Smooth muscle cell (in vitro differentiated cells): ENCODE data around the gene RGS12. TPM values are rescaled to one million over a fixed set of nuclear protein-coding genes. Genes with fewer than 3 reads are reported as not detected.

Source experiments
- DNase-seq: peaks from one replicate; lab custom pipeline; 2025; ENCODE audit not compliant: unreplicated experiment; lab: John Stamatoyannopoulos, UW
- H2AFZ ChIP-seq: fragments of 200-600 bp; sonication (generic); 2 replicates; pipeline ENCODE4 v1.6.0; 2016; ENCODE audit warnings: antibody characterized with exemption, low read depth, mild to moderate bottlenecking
- H3F3A ChIP-seq: fragments of 200-600 bp; sonication (generic); 2 replicates; pipeline ENCODE4 v1.6.0; 2017; ENCODE audit warnings: antibody characterized with exemption, low read depth
- H3K27ac ChIP-seq: fragments of 200-600 bp; sonication (generic); 2 replicates; pipeline ENCODE4 v1.5.1; 2016; ENCODE audit warnings: low read depth, mild to moderate bottlenecking
- H3K27me3 ChIP-seq: fragments of 200-600 bp; sonication (generic); 2 replicates; pipeline ENCODE4 v1.6.1; 2016; ENCODE audit warnings: low read depth, mild to moderate bottlenecking
- H3K36me3 ChIP-seq: fragments of 200-600 bp; sonication (generic); 2 replicates; pipeline ENCODE4 v1.5.1; 2016; ENCODE audit warnings: low read depth
- H3K4me1 ChIP-seq: fragments of 200-600 bp; sonication (generic); 2 replicates; pipeline ENCODE4 v1.5.1; 2016; ENCODE audit warnings: low read depth
- H3K4me2 ChIP-seq: fragments of 200-600 bp; sonication (generic); 2 replicates; pipeline ENCODE4 v1.6.0; 2016; ENCODE audit warnings: mild to moderate bottlenecking
- H3K4me3 ChIP-seq: fragments of 200-600 bp; sonication (generic); 2 replicates; pipeline ENCODE4 v1.5.1; 2016; ENCODE audit warnings: mild to moderate bottlenecking
- H3K79me2 ChIP-seq: fragments of 200-600 bp; sonication (generic); 2 replicates; pipeline ENCODE4 v1.6.0; 2016; ENCODE audit warnings: low read depth, mild to moderate bottlenecking
- H3K9ac ChIP-seq: fragments of 200-600 bp; sonication (generic); 2 replicates; pipeline ENCODE4 v1.6.0; 2016; ENCODE audit warnings: low read depth
- H3K9me3 ChIP-seq: fragments of 200-600 bp; sonication (generic); replicated peaks from 2 replicates; pipeline ENCODE4 v1.5.1; 2016; ENCODE audit warnings: low read depth
- H4K20me1 ChIP-seq: fragments of 200-600 bp; sonication (generic); 2 replicates; pipeline ENCODE4 v1.6.0; 2016; ENCODE audit warnings: low read depth
- WGBS: methylation state at CpG from one replicate; pipeline ENCODE4 v1.1.7; 2016; ENCODE audit warnings: low lambda C conversion rate; 5-methylcytosine and 5-hydroxymethylcytosine counted together
- polyA plus RNA-seq: library from polyadenylated mRNA; unstranded; fragments of >200 nt; fragmentation: Nextera tagmentation; extraction: Ambion mirVana; gene quantifications from 2 replicates; pipeline ENCODE4 v1.2.1, GENCODE V29; 2016
- total RNA-seq: library from RNA; depleted of rRNA; stranded (reverse); fragments of >200 nt; gene quantifications from 2 replicates; pipeline ENCODE4 v1.2.3, GENCODE V29; 2014
- TF ChIP-seq, protein P1 (sequence below): fragments of 200-600 bp; sonication (generic); IDR thresholded peaks from 2 replicates; pipeline ENCODE4 v1.5.1; 2017; ENCODE audit warnings: borderline replicate concordance, mild to moderate bottlenecking, antibody characterized with exemption; ENCODE audit not compliant: insufficient read depth, poor library complexity, severe bottlenecking

Gene RGS12
- total and polyA plus RNA-seq, 2 experiments from 2014 or later: 20.5 to 28.5 TPM

- no peak for DNase-seq
- 61% methylated on average over 6 of the region's 6 CpGs for WGBS
Observed at GRCh38 chr4:3263876-3264193, 29.0 kb upstream of the RGS12 start.

GRCh38 chr4:3266076-3266475 lies 26.7 kb upstream of the RGS12 start:
- Histone ChIP-seq H3K9ac (no peak overlapping the region), H2AFZ (no peak overlapping the region), H3K4me1 (no peaks in the 10 kb centered on the region), H3K4me3 (no peak overlapping the region), H3K27me3 (no peaks in the 10 kb centered on the region), H3F3A (no peaks in the 10 kb centered on the region), H3K79me2 (no peaks in the 10 kb centered on the region), H3K4me2 (no peak overlapping the region), H3K9me3 (no peaks in the 10 kb centered on the region), H3K36me3 (no peaks in the 10 kb centered on the region), H3K27ac (no peak overlapping the region), H4K20me1 (no peaks in the 10 kb centered on the region)
- TF ChIP-seq, protein P1, sequence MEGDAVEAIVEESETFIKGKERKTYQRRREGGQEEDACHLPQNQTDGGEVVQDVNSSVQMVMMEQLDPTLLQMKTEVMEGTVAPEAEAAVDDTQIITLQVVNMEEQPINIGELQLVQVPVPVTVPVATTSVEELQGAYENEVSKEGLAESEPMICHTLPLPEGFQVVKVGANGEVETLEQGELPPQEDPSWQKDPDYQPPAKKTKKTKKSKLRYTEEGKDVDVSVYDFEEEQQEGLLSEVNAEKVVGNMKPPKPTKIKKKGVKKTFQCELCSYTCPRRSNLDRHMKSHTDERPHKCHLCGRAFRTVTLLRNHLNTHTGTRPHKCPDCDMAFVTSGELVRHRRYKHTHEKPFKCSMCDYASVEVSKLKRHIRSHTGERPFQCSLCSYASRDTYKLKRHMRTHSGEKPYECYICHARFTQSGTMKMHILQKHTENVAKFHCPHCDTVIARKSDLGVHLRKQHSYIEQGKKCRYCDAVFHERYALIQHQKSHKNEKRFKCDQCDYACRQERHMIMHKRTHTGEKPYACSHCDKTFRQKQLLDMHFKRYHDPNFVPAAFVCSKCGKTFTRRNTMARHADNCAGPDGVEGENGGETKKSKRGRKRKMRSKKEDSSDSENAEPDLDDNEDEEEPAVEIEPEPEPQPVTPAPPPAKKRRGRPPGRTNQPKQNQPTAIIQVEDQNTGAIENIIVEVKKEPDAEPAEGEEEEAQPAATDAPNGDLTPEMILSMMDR: no peak
- WGBS: 91% methylated on average over 17 of the region's 17 CpGs
- no peak for DNase-seq

More at GRCh38 chr4:3263876-3264193, 29.0 kb upstream of the RGS12 start:
- H3K4me2 ChIP-seq: no peak overlapping the region
- H3K9ac ChIP-seq: no peak overlapping the region
- TF ChIP-seq, protein P1: no peak
- H3K36me3 ChIP-seq: no peaks in the 10 kb centered on the region
- H3K4me3 ChIP-seq: no peak overlapping the region
- no peaks in the 10 kb centered on the region for H3F3A ChIP-seq
- no peak overlapping the region for H2AFZ ChIP-seq
- no peaks in the 10 kb centered on the region for H3K79me2 ChIP-seq
- no peaks in the 10 kb centered on the region for H4K20me1 ChIP-seq
- H3K4me1 ChIP-seq: no peaks in the 10 kb centered on the region
- H3K27me3 ChIP-seq: no peaks in the 10 kb centered on the region
- H3K27ac ChIP-seq: no peak overlapping the region
- no peaks in the 10 kb centered on the region for H3K9me3 ChIP-seq

GRCh38 chr4:3267576-3268394 lies 25.0 kb upstream of the RGS12 start:
- TF ChIP-seq, protein P1: no peak
- Histone ChIP-seq H3K36me3 (no peaks in the 10 kb centered on the region), H3K27ac (no peak overlapping the region), H3K9ac (no peak overlapping the region), H3K27me3 (no peaks in the 10 kb centered on the region), H2AFZ (no peak overlapping the region), H3K4me2 (no peak overlapping the region), H3K4me3 (no peak overlapping the region), H3K4me1 (no peaks in the 10 kb centered on the region), H3F3A (no peaks in the 10 kb centered on the region), H3K9me3 (no peaks in the 10 kb centered on the region), H3K79me2 (no peaks in the 10 kb centered on the region), H4K20me1 (no peaks in the 10 kb centered on the region)
- 76% methylated on average over 18 of the region's 18 CpGs for WGBS
- no peak for DNase-seq
